ENCODE data around the gene EIF2A. TPM values are rescaled to one million over a fixed set of nuclear protein-coding genes. Genes with fewer than 3 reads are reported as not detected.

Gene EIF2A
- total and polyA plus RNA-seq, 9 of the 15 experiments (the other 6 are each of a cell fraction or from before 2014, with no cell fraction given) = 106 to 192 (median 168) TPM

- TF ChIP-seq BRD9 (IDR thresholded peaks at IDR 0.05; ENCODE audit: low read depth, partially characterized antibody) (no peak), SRSF3 (IDR thresholded peaks at IDR 0.05; ENCODE audit: insufficient read depth, low read length) (no peak), ZNF512 (tag; IDR thresholded peaks at IDR 0.05) (no peak), MYNN (IDR thresholded peaks at IDR 0.05) (no peak), MYNN (CRISPR knock-in tag; IDR thresholded peaks at IDR 0.05) (no peak), ZNF134 (CRISPR knock-in tag; conservative IDR thresholded peaks at IDR 0.05) (no peak), CCAR2 (IDR thresholded peaks at IDR 0.05; ENCODE audit: low read depth, low read length) (no peak), CREM (IDR thresholded peaks at IDR 0.05; ENCODE audit: low read depth) (peak; percentile 100), FOXO4 (CRISPR knock-in tag; IDR thresholded peaks at IDR 0.05) (no peak), ZNF165 (CRISPR knock-in tag; IDR thresholded peaks at IDR 0.05; ENCODE audit: borderline replicate concordance) (no peak), KDM4B (IDR thresholded peaks at IDR 0.05; ENCODE audit: borderline replicate concordance in 2 of 2, low read depth in 1 of 2) (peak in 1 of 2 experiments; percentile 82; a peak in 1 of 4 replicates), ZNF212 (CRISPR knock-in tag; IDR thresholded peaks at IDR 0.05) (0 out of 2 replicates have a peak, but pooled peaks have one; percentile 38), ZNF311 (CRISPR knock-in tag; IDR thresholded peaks at IDR 0.05) (no peak), SMC3 (conservative IDR thresholded peaks at IDR 0.05; ENCODE audit: insufficient read depth, low read depth, low read length) (no peak), RUNX1 (IDR thresholded peaks at IDR 0.05; ENCODE audit: low read depth) (no peak), ZNF354B (CRISPR knock-in tag; IDR thresholded peaks at IDR 0.05) (no peak), ZNF133 (CRISPR knock-in tag; IDR thresholded peaks at IDR 0.05) (no peak), U2AF1 (optimal IDR thresholded peaks at IDR 0.05; ENCODE audit: low read depth, low read length) (peak; percentile 93), HDAC8 (tag; IDR thresholded peaks at IDR 0.05) (no peak), RFX1 (IDR thresholded peaks at IDR 0.05) (no peak), ZNF384 (IDR thresholded peaks at IDR 0.05; ENCODE audit: low read depth, low read length) (no peak), CC2D1A (IDR thresholded peaks at IDR 0.05) (no peak), CBFB (CRISPR knock-in tag; IDR thresholded peaks at IDR 0.05) (peak; percentile 7; the same call in 1 of the 2 replicates), PHB (CRISPR knock-in tag; IDR thresholded peaks at IDR 0.05) (peak; percentile 18; the same call in 1 of the 2 replicates), NR0B1 (IDR thresholded peaks at IDR 0.05; ENCODE audit: partially characterized antibody) (no peak), ZNF197 (CRISPR knock-in tag; IDR thresholded peaks at IDR 0.05; ENCODE audit: low read depth) (0 out of 2 replicates have a peak, but pooled peaks have one; percentile 21), ZFX (CRISPR knock-in tag; IDR thresholded peaks at IDR 0.05) (peak; percentile 97), KLF10 (CRISPR knock-in tag; IDR thresholded peaks at IDR 0.05) (no peak)
Measured at GRCh38 chr3:150546226-150547044, at the start of gene EIF2A, which contains the start of gene SERP1 (continued).
